GM23338 (cell line): ENCODE measurements around the gene ST3GAL2. TPM values are rescaled to one million over a fixed set of nuclear protein-coding genes. Genes with fewer than 3 reads are reported as not detected.

Source experiments
- ATAC-seq: fragments of 200-7000 bp; cut with Tn5 transposase; 3 replicates; pipeline ENCODE4 v1.9.1; 2020
- DNase-seq: peaks from one replicate; pipeline ENCODE4 v3.0.0-alpha.2; 2015; ENCODE audit warnings: low spot score
- H2AFZ ChIP-seq: fragments of 200-600 bp; sonication (generic); 2 replicates; pipeline ENCODE4 v1.8.0; 2016; ENCODE audit warnings: antibody characterized with exemption, mild to moderate bottlenecking, moderate library complexity
- H3F3A ChIP-seq: fragments of 200-600 bp; sonication (generic); replicated peaks from 2 replicates; pipeline ENCODE4 v1.8.0; 2017; ENCODE audit warnings: antibody characterized with exemption, mixed run types, low read depth
- H3K27ac ChIP-seq: fragments of 200-600 bp; sonication (generic); 2 replicates; pipeline ENCODE4 v1.6.1; 2016; ENCODE audit warnings: low read depth
- H3K27me3 ChIP-seq: fragments of 200-600 bp; sonication (generic); 2 replicates; pipeline ENCODE4 v1.8.0; 2016; ENCODE audit warnings: mild to moderate bottlenecking, mixed run types, moderate library complexity; ENCODE audit not compliant: insufficient read depth
- H3K36me3 ChIP-seq: fragments of 200-600 bp; sonication (generic); 2 replicates; pipeline ENCODE4 v1.8.0; 2016; ENCODE audit warnings: mild to moderate bottlenecking; ENCODE audit not compliant: insufficient read depth
- H3K4me1 ChIP-seq: fragments of 200-600 bp; sonication (generic); 2 replicates; pipeline ENCODE4 v1.8.0; 2016; ENCODE audit warnings: mild to moderate bottlenecking, moderate library complexity; ENCODE audit not compliant: insufficient read depth
- H3K4me2 ChIP-seq: fragments of 200-600 bp; sonication (generic); 2 replicates; pipeline ENCODE4 v1.7.1; 2017; ENCODE audit warnings: mixed run types
- H3K4me3 ChIP-seq: fragments of 200-600 bp; sonication (generic); 2 replicates; pipeline ENCODE4 v1.6.1; 2016; ENCODE audit warnings: mixed run types
- H3K79me2 ChIP-seq: fragments of 200-600 bp; sonication (generic); replicated peaks from 2 replicates; pipeline ENCODE4 v1.8.0; 2017; ENCODE audit warnings: mild to moderate bottlenecking; ENCODE audit not compliant: insufficient read depth
- H3K9me2 ChIP-seq: fragments of 200-600 bp; sonication (generic); 2 replicates; pipeline ENCODE4 v1.8.0; 2017; ENCODE audit not compliant: insufficient read depth
- H4K20me1 ChIP-seq: fragments of 200-600 bp; sonication (generic); replicated peaks from 2 replicates; pipeline ENCODE4 v1.8.0; 2017; ENCODE audit warnings: mild to moderate bottlenecking; ENCODE audit not compliant: insufficient read depth
- H3K27ac Mint-ChIP-seq: 2 replicates; pipeline ENCODE4 v1.8.0; 2020; ENCODE audit warnings: inconsistent platforms, mild to moderate bottlenecking, moderate library complexity, mixed read lengths
- H3K27me3 Mint-ChIP-seq: 3 replicates; pipeline ENCODE4 v1.8.0; 2022; ENCODE audit warnings: low read depth, mild to moderate bottlenecking, moderate library complexity, mixed read lengths, inconsistent platforms; ENCODE audit not compliant: insufficient read depth, poor library complexity
- H3K36me3 Mint-ChIP-seq: 3 replicates; pipeline ENCODE4 v1.8.0; 2021; ENCODE audit warnings: low read depth, mild to moderate bottlenecking, inconsistent platforms, moderate library complexity, mixed read lengths
- H3K4me1 Mint-ChIP-seq: 3 replicates; pipeline ENCODE4 v1.8.0; 2020; ENCODE audit warnings: mild to moderate bottlenecking, inconsistent platforms, mixed read lengths
- H3K4me3 Mint-ChIP-seq: 3 replicates; pipeline ENCODE4 v1.8.0; 2021; ENCODE audit warnings: moderate library complexity, mild to moderate bottlenecking, inconsistent platforms, mixed read lengths
- H3K9me3 Mint-ChIP-seq: 3 replicates; pipeline ENCODE4 v1.8.0; 2020; ENCODE audit warnings: moderate library complexity, mild to moderate bottlenecking, inconsistent platforms, mixed read lengths
- CREB1 ChIP-seq: fragments of 250-450 bp; sonication (Bioruptor Pico); IDR thresholded peaks from 2 replicates; pipeline ENCODE4 v1.5.0; 2020; ENCODE audit warnings: low read depth, mild to moderate bottlenecking, moderate library complexity
- EZH2 ChIP-seq: fragments of 200-600 bp; sonication (generic); IDR thresholded peaks from one replicate; pipeline ENCODE4 v1.8.0; 2017; ENCODE audit warnings: antibody characterized with exemption, mild to moderate bottlenecking, low read depth; ENCODE audit not compliant: unreplicated experiment
- EZH2phosphoT487 ChIP-seq: fragments of 200-600 bp; sonication (generic); IDR thresholded peaks from one replicate; pipeline ENCODE4 v1.8.1; 2018; ENCODE audit warnings: antibody characterized with exemption; ENCODE audit not compliant: unreplicated experiment
- JUNB ChIP-seq: IDR thresholded peaks from one replicate; pipeline ENCODE4 v1.6.1; 2016; ENCODE audit warnings: antibody characterized with exemption; ENCODE audit not compliant: unreplicated experiment
- NANOG ChIP-seq: IDR thresholded peaks from 2 replicates; pipeline ENCODE4 v1.6.1; 2016; ENCODE audit warnings: antibody characterized with exemption, borderline replicate concordance
- POLR2AphosphoS5 ChIP-seq: IDR thresholded peaks from 2 replicates; pipeline ENCODE4 v1.6.1; 2016; ENCODE audit warnings: antibody characterized with exemption, low read depth
- STAT1 ChIP-seq: IDR thresholded peaks from one replicate; pipeline ENCODE4 v1.6.1; 2016; ENCODE audit warnings: antibody characterized with exemption; ENCODE audit not compliant: unreplicated experiment
- ZNF114 ChIP-seq: fragments of 250-450 bp; sonication (Bioruptor Pico); IDR thresholded peaks from 2 replicates; pipeline ENCODE4 v1.5.0; 2020; ENCODE audit warnings: mild to moderate bottlenecking, moderate library complexity
- ZNF331 ChIP-seq: fragments of 250-450 bp; sonication (Bioruptor Pico); IDR thresholded peaks from 2 replicates; pipeline ENCODE4 v1.5.0; 2020; ENCODE audit warnings: low read depth, mild to moderate bottlenecking, moderate library complexity
- polyA plus RNA-seq: library from polyadenylated mRNA; unstranded; fragments of >200 nt; fragmentation: Nextera tagmentation; extraction: Ambion mirVana; gene quantifications from 2 replicates; pipeline ENCODE4 v1.2.1, GENCODE V29; 2016
- total RNA-seq: library from RNA; depleted of rRNA; stranded (reverse); fragments of >200 nt; shearing (Covaris generic); gene quantifications from 2 replicates; pipeline ENCODE4 v1.2.3, GENCODE V29; 2014
- TF ChIP-seq, protein P1 (sequence below), 2 experiments: fragments of 200-600 bp in 1 of 2; sonication (generic) in 1 of 2; conservative IDR thresholded peaks; 2 replicates each; pipeline versions ENCODE4 v1.5.1 to v1.6.1; 2016 to 2017; ENCODE audit warnings: antibody characterized with exemption in 2 of 2, low read depth in 2 of 2, mild to moderate bottlenecking in 2 of 2, moderate library complexity in 1 of 2
- TF ChIP-seq, protein P2 (sequence below): IDR thresholded peaks from 2 replicates; pipeline ENCODE4 v1.6.1; 2016; ENCODE audit warnings: antibody characterized with exemption
- TF ChIP-seq, protein P3 (sequence below): IDR thresholded peaks from one replicate; pipeline ENCODE4 v1.6.1; 2018; ENCODE audit warnings: antibody characterized with exemption; ENCODE audit not compliant: unreplicated experiment
- TF ChIP-seq, protein P4 (sequence below): fragments of 250-450 bp; sonication (Bioruptor Pico); IDR thresholded peaks from 2 replicates; pipeline ENCODE4 v1.5.0; 2020; ENCODE audit warnings: mild to moderate bottlenecking, moderate library complexity

The ST3GAL2 gene
- total and polyA plus RNA-seq, 2 experiments from 2014 or later: 12.3 to 39.8 TPM

DNA sequence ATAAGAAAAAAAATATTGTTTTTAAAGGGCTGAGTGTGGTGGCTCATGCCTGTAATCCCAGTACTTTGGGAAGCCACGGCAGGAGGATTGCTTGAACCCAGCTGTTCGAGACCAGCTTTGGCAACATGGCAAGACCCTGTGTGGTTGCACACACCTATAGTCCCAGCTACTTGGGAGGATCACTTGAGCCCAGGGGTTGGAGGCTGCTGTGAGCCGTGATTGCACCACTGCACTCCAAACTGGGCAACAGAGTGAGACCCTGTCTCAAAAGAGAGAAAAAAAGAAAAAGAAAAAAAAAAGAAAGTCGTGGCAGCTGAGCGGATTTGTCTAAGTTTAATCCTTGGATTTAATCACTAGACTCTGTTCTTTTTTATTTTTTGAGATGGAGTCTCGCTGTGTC lies 9.2 kb upstream of the ST3GAL2 start:
- Histone ChIP-seq H3K4me1 (peaks cover 9% of the 10 kb centered on the region), H3K4me3 (no peak overlapping the region), H4K20me1 (no peaks in the 10 kb centered on the region; the same call in 1 of the 2 replicates), H3K36me3 (no peaks in the 10 kb centered on the region; the same call in 1 of the 2 replicates), H3K27ac (no peak overlapping the region), H3K9me2 (no peaks in the 10 kb centered on the region), H3K27me3 (no peaks in the 10 kb centered on the region), H3F3A (no peaks in the 10 kb centered on the region), H2AFZ (no peak overlapping the region), H3K79me2 (no peaks in the 10 kb centered on the region), H3K4me2 (no peak overlapping the region)
- H3K9me3 Mint-ChIP-seq: no peaks in the 10 kb centered on the region; the same call in 2 of the 3 replicates
- no peaks in the 10 kb centered on the region for H3K36me3 Mint-ChIP-seq
- ATAC-seq: no peak
- DNase-seq: no peak
- H3K4me3 Mint-ChIP-seq: no peak overlapping the region
- no peak overlapping the region for H3K27ac Mint-ChIP-seq
- peaks cover 7% of the 10 kb centered on the region for H3K4me1 Mint-ChIP-seq
- H3K27me3 Mint-ChIP-seq: peaks cover 6% of the 10 kb centered on the region
- TF ChIP-seq JUNB: no peak
- TF ChIP-seq STAT1: no peak
- no peak for TF ChIP-seq CREB1 (CRISPR knock-in tag)
- TF ChIP-seq EZH2: no peak
- TF ChIP-seq, protein P1, sequence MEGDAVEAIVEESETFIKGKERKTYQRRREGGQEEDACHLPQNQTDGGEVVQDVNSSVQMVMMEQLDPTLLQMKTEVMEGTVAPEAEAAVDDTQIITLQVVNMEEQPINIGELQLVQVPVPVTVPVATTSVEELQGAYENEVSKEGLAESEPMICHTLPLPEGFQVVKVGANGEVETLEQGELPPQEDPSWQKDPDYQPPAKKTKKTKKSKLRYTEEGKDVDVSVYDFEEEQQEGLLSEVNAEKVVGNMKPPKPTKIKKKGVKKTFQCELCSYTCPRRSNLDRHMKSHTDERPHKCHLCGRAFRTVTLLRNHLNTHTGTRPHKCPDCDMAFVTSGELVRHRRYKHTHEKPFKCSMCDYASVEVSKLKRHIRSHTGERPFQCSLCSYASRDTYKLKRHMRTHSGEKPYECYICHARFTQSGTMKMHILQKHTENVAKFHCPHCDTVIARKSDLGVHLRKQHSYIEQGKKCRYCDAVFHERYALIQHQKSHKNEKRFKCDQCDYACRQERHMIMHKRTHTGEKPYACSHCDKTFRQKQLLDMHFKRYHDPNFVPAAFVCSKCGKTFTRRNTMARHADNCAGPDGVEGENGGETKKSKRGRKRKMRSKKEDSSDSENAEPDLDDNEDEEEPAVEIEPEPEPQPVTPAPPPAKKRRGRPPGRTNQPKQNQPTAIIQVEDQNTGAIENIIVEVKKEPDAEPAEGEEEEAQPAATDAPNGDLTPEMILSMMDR (conservative IDR thresholded peaks at IDR 0.05; ENCODE audit: low read depth in 2 of 2): no peak
- TF ChIP-seq POLR2AphosphoS5: no peak
- no peak for TF ChIP-seq ZNF331
- TF ChIP-seq, protein P2, sequence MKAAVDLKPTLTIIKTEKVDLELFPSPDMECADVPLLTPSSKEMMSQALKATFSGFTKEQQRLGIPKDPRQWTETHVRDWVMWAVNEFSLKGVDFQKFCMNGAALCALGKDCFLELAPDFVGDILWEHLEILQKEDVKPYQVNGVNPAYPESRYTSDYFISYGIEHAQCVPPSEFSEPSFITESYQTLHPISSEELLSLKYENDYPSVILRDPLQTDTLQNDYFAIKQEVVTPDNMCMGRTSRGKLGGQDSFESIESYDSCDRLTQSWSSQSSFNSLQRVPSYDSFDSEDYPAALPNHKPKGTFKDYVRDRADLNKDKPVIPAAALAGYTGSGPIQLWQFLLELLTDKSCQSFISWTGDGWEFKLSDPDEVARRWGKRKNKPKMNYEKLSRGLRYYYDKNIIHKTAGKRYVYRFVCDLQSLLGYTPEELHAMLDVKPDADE: no peak
- TF ChIP-seq, protein P3, sequence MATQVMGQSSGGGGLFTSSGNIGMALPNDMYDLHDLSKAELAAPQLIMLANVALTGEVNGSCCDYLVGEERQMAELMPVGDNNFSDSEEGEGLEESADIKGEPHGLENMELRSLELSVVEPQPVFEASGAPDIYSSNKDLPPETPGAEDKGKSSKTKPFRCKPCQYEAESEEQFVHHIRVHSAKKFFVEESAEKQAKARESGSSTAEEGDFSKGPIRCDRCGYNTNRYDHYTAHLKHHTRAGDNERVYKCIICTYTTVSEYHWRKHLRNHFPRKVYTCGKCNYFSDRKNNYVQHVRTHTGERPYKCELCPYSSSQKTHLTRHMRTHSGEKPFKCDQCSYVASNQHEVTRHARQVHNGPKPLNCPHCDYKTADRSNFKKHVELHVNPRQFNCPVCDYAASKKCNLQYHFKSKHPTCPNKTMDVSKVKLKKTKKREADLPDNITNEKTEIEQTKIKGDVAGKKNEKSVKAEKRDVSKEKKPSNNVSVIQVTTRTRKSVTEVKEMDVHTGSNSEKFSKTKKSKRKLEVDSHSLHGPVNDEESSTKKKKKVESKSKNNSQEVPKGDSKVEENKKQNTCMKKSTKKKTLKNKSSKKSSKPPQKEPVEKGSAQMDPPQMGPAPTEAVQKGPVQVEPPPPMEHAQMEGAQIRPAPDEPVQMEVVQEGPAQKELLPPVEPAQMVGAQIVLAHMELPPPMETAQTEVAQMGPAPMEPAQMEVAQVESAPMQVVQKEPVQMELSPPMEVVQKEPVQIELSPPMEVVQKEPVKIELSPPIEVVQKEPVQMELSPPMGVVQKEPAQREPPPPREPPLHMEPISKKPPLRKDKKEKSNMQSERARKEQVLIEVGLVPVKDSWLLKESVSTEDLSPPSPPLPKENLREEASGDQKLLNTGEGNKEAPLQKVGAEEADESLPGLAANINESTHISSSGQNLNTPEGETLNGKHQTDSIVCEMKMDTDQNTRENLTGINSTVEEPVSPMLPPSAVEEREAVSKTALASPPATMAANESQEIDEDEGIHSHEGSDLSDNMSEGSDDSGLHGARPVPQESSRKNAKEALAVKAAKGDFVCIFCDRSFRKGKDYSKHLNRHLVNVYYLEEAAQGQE: no peak
- no peak for TF ChIP-seq ZNF114
- no peak for TF ChIP-seq NANOG
- TF ChIP-seq EZH2phosphoT487: no peak
- TF ChIP-seq, protein P4, sequence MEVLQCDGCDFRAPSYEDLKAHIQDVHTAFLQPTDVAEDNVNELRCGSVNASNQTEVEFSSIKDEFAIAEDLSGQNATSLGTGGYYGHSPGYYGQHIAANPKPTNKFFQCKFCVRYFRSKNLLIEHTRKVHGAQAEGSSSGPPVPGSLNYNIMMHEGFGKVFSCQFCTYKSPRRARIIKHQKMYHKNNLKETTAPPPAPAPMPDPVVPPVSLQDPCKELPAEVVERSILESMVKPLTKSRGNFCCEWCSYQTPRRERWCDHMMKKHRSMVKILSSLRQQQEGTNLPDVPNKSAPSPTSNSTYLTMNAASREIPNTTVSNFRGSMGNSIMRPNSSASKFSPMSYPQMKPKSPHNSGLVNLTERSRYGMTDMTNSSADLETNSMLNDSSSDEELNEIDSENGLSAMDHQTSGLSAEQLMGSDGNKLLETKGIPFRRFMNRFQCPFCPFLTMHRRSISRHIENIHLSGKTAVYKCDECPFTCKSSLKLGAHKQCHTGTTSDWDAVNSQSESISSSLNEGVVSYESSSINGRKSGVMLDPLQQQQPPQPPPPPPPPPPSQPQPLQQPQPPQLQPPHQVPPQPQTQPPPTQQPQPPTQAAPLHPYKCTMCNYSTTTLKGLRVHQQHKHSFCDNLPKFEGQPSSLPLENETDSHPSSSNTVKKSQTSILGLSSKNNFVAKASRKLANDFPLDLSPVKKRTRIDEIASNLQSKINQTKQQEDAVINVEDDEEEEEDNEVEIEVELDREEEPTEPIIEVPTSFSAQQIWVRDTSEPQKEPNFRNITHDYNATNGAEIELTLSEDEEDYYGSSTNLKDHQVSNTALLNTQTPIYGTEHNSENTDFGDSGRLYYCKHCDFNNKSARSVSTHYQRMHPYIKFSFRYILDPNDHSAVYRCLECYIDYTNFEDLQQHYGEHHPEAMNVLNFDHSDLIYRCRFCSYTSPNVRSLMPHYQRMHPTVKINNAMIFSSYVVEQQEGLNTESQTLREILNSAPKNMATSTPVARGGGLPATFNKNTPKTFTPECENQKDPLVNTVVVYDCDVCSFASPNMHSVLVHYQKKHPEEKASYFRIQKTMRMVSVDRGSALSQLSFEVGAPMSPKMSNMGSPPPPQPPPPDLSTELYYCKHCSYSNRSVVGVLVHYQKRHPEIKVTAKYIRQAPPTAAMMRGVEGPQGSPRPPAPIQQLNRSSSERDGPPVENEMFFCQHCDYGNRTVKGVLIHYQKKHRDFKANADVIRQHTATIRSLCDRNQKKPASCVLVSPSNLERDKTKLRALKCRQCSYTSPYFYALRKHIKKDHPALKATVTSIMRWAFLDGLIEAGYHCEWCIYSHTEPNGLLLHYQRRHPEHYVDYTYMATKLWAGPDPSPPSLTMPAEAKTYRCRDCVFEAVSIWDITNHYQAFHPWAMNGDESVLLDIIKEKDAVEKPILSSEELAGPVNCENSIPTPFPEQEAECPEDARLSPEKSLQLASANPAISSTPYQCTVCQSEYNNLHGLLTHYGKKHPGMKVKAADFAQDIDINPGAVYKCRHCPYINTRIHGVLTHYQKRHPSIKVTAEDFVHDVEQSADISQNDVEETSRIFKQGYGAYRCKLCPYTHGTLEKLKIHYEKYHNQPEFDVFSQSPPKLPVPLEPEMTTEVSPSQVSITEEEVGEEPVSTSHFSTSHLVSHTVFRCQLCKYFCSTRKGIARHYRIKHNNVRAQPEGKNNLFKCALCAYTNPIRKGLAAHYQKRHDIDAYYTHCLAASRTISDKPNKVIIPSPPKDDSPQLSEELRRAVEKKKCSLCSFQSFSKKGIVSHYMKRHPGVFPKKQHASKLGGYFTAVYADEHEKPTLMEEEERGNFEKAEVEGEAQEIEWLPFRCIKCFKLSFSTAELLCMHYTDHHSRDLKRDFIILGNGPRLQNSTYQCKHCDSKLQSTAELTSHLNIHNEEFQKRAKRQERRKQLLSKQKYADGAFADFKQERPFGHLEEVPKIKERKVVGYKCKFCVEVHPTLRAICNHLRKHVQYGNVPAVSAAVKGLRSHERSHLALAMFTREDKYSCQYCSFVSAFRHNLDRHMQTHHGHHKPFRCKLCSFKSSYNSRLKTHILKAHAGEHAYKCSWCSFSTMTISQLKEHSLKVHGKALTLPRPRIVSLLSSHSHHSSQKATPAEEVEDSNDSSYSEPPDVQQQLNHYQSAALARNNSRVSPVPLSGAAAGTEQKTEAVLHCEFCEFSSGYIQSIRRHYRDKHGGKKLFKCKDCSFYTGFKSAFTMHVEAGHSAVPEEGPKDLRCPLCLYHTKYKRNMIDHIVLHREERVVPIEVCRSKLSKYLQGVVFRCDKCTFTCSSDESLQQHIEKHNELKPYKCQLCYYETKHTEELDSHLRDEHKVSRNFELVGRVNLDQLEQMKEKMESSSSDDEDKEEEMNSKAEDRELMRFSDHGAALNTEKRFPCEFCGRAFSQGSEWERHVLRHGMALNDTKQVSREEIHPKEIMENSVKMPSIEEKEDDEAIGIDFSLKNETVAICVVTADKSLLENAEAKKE: no peak
